ENCODE measurements around the gene GFM1. TPM values are rescaled to one million over a fixed set of nuclear protein-coding genes. Genes with fewer than 3 reads are reported as not detected.

The GFM1 gene
- total and polyA plus RNA-seq, 2 experiments from 2014 or later: 24.5 to 59.9 TPM

DNA sequence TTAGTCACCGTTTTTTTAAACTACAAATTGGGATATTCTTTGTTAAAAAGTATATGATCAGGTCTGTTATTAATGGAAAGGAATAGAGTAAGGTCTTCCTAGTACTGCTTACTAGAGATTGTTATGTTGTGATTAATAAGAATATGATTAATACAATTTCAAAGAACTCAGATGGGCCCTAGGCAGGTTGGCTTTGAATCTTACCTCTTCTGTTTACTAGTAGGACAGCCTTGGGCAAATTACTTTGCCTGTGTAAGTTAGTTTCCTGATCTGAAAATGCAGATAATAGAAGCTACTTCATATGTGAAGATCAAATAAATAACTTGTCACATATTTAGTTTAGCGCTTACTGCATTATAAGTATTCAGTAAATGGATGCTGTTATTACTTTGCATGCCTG, 6.9 kb downstream of the GFM1 start:
- H3K79me2 ChIP-seq (replicated peaks; ENCODE audit: insufficient read depth): peaks cover 20% of the 10 kb centered on the region
- no peak overlapping the region for H2AFZ ChIP-seq
- no peak overlapping the region for H3K27ac ChIP-seq (ENCODE audit: low read depth)
- H3K36me3 ChIP-seq (ENCODE audit: insufficient read depth): peaks cover 51% of the 10 kb centered on the region
- no peak for ATAC-seq
- Mint-ChIP-seq H3K4me1 (no peaks in the 10 kb centered on the region; the same call in 2 of the 3 replicates), H3K27ac (no peak overlapping the region), H3K9me3 (no peaks in the 10 kb centered on the region), H3K4me3 (no peak overlapping the region), H3K36me3 (ENCODE audit: low read depth) (peaks cover 50% of the 10 kb centered on the region), H3K27me3 (ENCODE audit: insufficient read depth, low read depth, poor library complexity) (no peaks in the 10 kb centered on the region)
- peaks cover 3% of the 10 kb centered on the region; the same call in 1 of the 2 replicates for H4K20me1 ChIP-seq (replicated peaks; ENCODE audit: insufficient read depth)
- no peak overlapping the region for H3K4me3 ChIP-seq
- H3K27me3 ChIP-seq (ENCODE audit: insufficient read depth): no peaks in the 10 kb centered on the region
- H3F3A ChIP-seq (replicated peaks; ENCODE audit: low read depth): no peaks in the 10 kb centered on the region
- no peaks in the 10 kb centered on the region for H3K4me1 ChIP-seq (ENCODE audit: insufficient read depth)
- TF ChIP-seq NANOG (IDR thresholded peaks at IDR 0.05; ENCODE audit: borderline replicate concordance) (no peak), EZH2 (IDR thresholded peaks at IDR 0.05; ENCODE audit: low read depth, unreplicated experiment) (no peak), ZNF114 (CRISPR knock-in tag; IDR thresholded peaks at IDR 0.05) (no peak), POLR2AphosphoS5 (IDR thresholded peaks at IDR 0.05; ENCODE audit: low read depth) (no peak), ZNF331 (CRISPR knock-in tag; IDR thresholded peaks at IDR 0.05; ENCODE audit: low read depth) (no peak)
- TF ChIP-seq, protein P1, sequence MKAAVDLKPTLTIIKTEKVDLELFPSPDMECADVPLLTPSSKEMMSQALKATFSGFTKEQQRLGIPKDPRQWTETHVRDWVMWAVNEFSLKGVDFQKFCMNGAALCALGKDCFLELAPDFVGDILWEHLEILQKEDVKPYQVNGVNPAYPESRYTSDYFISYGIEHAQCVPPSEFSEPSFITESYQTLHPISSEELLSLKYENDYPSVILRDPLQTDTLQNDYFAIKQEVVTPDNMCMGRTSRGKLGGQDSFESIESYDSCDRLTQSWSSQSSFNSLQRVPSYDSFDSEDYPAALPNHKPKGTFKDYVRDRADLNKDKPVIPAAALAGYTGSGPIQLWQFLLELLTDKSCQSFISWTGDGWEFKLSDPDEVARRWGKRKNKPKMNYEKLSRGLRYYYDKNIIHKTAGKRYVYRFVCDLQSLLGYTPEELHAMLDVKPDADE (IDR thresholded peaks at IDR 0.05): no peak
- TF ChIP-seq, protein P2, sequence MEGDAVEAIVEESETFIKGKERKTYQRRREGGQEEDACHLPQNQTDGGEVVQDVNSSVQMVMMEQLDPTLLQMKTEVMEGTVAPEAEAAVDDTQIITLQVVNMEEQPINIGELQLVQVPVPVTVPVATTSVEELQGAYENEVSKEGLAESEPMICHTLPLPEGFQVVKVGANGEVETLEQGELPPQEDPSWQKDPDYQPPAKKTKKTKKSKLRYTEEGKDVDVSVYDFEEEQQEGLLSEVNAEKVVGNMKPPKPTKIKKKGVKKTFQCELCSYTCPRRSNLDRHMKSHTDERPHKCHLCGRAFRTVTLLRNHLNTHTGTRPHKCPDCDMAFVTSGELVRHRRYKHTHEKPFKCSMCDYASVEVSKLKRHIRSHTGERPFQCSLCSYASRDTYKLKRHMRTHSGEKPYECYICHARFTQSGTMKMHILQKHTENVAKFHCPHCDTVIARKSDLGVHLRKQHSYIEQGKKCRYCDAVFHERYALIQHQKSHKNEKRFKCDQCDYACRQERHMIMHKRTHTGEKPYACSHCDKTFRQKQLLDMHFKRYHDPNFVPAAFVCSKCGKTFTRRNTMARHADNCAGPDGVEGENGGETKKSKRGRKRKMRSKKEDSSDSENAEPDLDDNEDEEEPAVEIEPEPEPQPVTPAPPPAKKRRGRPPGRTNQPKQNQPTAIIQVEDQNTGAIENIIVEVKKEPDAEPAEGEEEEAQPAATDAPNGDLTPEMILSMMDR (conservative IDR thresholded peaks at IDR 0.05; ENCODE audit: low read depth in 2 of 2): no peak
- DNase-seq (ENCODE audit: low spot score): no peak
- no peak overlapping the region for H3K4me2 ChIP-seq
- H3K9me2 ChIP-seq (ENCODE audit: insufficient read depth): no peaks in the 10 kb centered on the region

DNA sequence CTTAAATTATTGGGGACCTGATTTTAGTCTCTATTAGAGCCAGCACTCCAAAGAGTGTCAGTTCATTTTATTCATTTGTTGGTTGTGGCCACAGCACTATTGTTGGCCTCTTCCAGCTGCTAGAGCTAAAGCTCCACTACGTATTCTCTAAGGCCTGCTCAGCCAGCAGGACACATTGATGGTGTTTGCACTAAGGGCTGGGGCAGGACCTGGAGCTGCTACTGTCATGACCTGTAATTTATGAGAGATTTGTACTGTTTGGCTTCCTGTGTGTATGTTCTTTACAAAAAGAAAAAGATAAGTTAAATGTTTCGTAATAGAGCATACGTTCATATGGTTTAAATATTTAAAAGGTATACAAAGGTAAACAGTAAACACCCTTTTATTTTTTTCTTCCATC, 8.1 kb downstream of the GFM1 start:
- Histone ChIP-seq H3K4me2 (no peak overlapping the region), H3K79me2 (replicated peaks; ENCODE audit: insufficient read depth) (peaks cover 8% of the 10 kb centered on the region), H4K20me1 (replicated peaks; ENCODE audit: insufficient read depth) (no peaks in the 10 kb centered on the region; the same call in 1 of the 2 replicates), H3K4me1 (ENCODE audit: insufficient read depth) (no peaks in the 10 kb centered on the region), H3K36me3 (ENCODE audit: insufficient read depth) (peaks cover 45% of the 10 kb centered on the region), H3F3A (replicated peaks; ENCODE audit: low read depth) (no peaks in the 10 kb centered on the region), H3K27ac (ENCODE audit: low read depth) (no peak overlapping the region), H2AFZ (no peak overlapping the region), H3K9me2 (ENCODE audit: insufficient read depth) (no peaks in the 10 kb centered on the region), H3K27me3 (ENCODE audit: insufficient read depth) (no peaks in the 10 kb centered on the region), H3K4me3 (no peak overlapping the region)
- Mint-ChIP-seq H3K36me3 (ENCODE audit: low read depth) (peaks cover 51% of the 10 kb centered on the region), H3K4me3 (no peak overlapping the region), H3K27ac (no peak overlapping the region), H3K27me3 (ENCODE audit: insufficient read depth, low read depth, poor library complexity) (no peaks in the 10 kb centered on the region), H3K9me3 (no peaks in the 10 kb centered on the region), H3K4me1 (no peaks in the 10 kb centered on the region; the same call in 2 of the 3 replicates)
- ATAC-seq: no peak
- TF ChIP-seq CREB1 (CRISPR knock-in tag; IDR thresholded peaks at IDR 0.05; ENCODE audit: low read depth) (no peak), EZH2phosphoT487 (IDR thresholded peaks at IDR 0.05; ENCODE audit: unreplicated experiment) (no peak), NANOG (IDR thresholded peaks at IDR 0.05; ENCODE audit: borderline replicate concordance) (no peak), STAT1 (IDR thresholded peaks at IDR 0.05; ENCODE audit: unreplicated experiment) (no peak), ZNF331 (CRISPR knock-in tag; IDR thresholded peaks at IDR 0.05; ENCODE audit: low read depth) (no peak)
- no peak for DNase-seq (ENCODE audit: low spot score)
